HG02884 (cell line): Measurements from ENCODE around the gene TAMALIN.
"Not testable (repeated sequence)": the region's sequence is repeated elsewhere in the genome, so short reads cannot be mapped to it uniquely, and the experiment has no call there.

Source experiments
- ATAC-seq: cut with Tn5 transposase; IDR thresholded peaks from one replicate; pipeline ENCODE4 v1.9.1; 2021; ENCODE audit warnings: mild to moderate bottlenecking, moderate library complexity; ENCODE audit not compliant: unreplicated experiment

The TAMALIN gene

GRCh38 chr12:52006726-52007157, at the start of gene TAMALIN:
Gene TAMALIN, plus strand, starts transcription at chr12:52006946. Its CDS starts 74 bp downstream, at chr12:52007020.
- ATAC-seq, result no peak

GRCh38 chr12:51958542-51958941, 48.2 kb upstream of the TAMALIN start:
- ATAC-seq, result no peak

- ATAC-seq, result no peak
These were observed 47.5 kb upstream of the TAMALIN start for GRCh38 chr12:51959211-51959610.

- ATAC-seq, result no peak
These were observed 46.8 kb upstream of the TAMALIN start for GRCh38 chr12:51959921-51960320.

GRCh38 chr12:51960488-51960887, 46.3 kb upstream of the TAMALIN start:
- ATAC-seq, result no peak

- no peak for ATAC-seq
These were observed 45.9 kb upstream of the TAMALIN start for GRCh38 chr12:51960890-51961289.

GRCh38 chr12:51961834-51962233, 44.9 kb upstream of the TAMALIN start:
- no peak for ATAC-seq

GRCh38 chr12:51962737-51963136, 44.0 kb upstream of the TAMALIN start:
- no peak for ATAC-seq

- no peak for ATAC-seq
These were observed 43.3 kb upstream of the TAMALIN start for GRCh38 chr12:51963477-51963876.

- ATAC-seq, result no peak
These were observed 37.1 kb upstream of the TAMALIN start for GRCh38 chr12:51969643-51970042.

GRCh38 chr12:51970904-51971646, 35.7 kb upstream of the TAMALIN start:
- peak; percentile 97 for ATAC-seq

- ATAC-seq, result no peak
These were observed 34.9 kb upstream of the TAMALIN start for GRCh38 chr12:51971679-51972421.

GRCh38 chr12:51972422-51972812, 34.3 kb upstream of the TAMALIN start:
- no peak for ATAC-seq

- no peak for ATAC-seq
These were observed 33.9 kb upstream of the TAMALIN start for GRCh38 chr12:51972849-51973273.

- no peak for ATAC-seq
These were observed 33.2 kb upstream of the TAMALIN start for GRCh38 chr12:51973560-51973959.

- ATAC-seq, result no peak
These were observed 32.1 kb upstream of the TAMALIN start for GRCh38 chr12:51974646-51975045.

GRCh38 chr12:51975196-51975595, 31.6 kb upstream of the TAMALIN start:
- no peak for ATAC-seq

GRCh38 chr12:51976376-51977160, 30.2 kb upstream of the TAMALIN start:
- ATAC-seq, result no peak

GRCh38 chr12:51977320-51977753, 29.4 kb upstream of the TAMALIN start:
- ATAC-seq, result no peak

- ATAC-seq, result not testable (repeated sequence)
These were observed 27.4 kb upstream of the TAMALIN start for GRCh38 chr12:51979306-51979705.

- ATAC-seq, result no peak
These were observed 26.5 kb upstream of the TAMALIN start for GRCh38 chr12:51980051-51980808.
